MCF 10A (cell line): ENCODE results near the gene BOLA3. TPM values are rescaled to one million over a fixed set of nuclear protein-coding genes. Genes with fewer than 3 reads are reported as not detected.
A peak's percentile ranks its signal among the peaks of the same experiment; 100 is the strongest.

Source experiments
- BruUV-seq: library from RNA; stranded (reverse); fragments of 400-500 nt; replicated peaks from 2 replicates; lab custom pipeline; 2021; lab: Mats Ljungman, UMichigan
- CTCF ChIA-PET: fragments of 300-600 bp; sonication (Branson Sonifier 250); formaldehyde crosslinking; extraction: SDS; loops from one replicate; lab custom pipeline; 2021; ENCODE audit warnings: antibody characterized with exemption, inconsistent platforms; lab: Yijun Ruan, JAX
- POLR2A ChIA-PET: fragments of 300-600, 350-650 bp; sonication (Branson Sonifier 250); formaldehyde crosslinking; extraction: SDS; loops from one replicate; lab custom pipeline; 2020; ENCODE audit warnings: antibody characterized with exemption, inconsistent platforms; lab: Yijun Ruan, JAX
- DNase-seq: peaks from one replicate; pipeline ENCODE4 v3.0.0-alpha.2; 2018; ENCODE audit not compliant: unreplicated experiment
- H3K27ac Mint-ChIP-seq: one replicate; pipeline ENCODE4 v1.8.0; 2022; ENCODE audit warnings: mild to moderate bottlenecking, low read depth, mixed read lengths; ENCODE audit not compliant: unreplicated experiment
- H3K27me3 Mint-ChIP-seq: one replicate; pipeline ENCODE4 v1.8.0; 2022; ENCODE audit warnings: mixed read lengths; ENCODE audit not compliant: insufficient read depth, unreplicated experiment
- H3K36me3 Mint-ChIP-seq: one replicate; pipeline ENCODE4 v1.8.0; 2022; ENCODE audit warnings: mild to moderate bottlenecking, moderate library complexity, mixed read lengths; ENCODE audit not compliant: insufficient read depth, unreplicated experiment
- H3K4me1 Mint-ChIP-seq: one replicate; pipeline ENCODE4 v1.8.0; 2022; ENCODE audit warnings: mixed read lengths; ENCODE audit not compliant: insufficient read depth, unreplicated experiment
- H3K4me3 Mint-ChIP-seq: one replicate; pipeline ENCODE4 v1.8.0; 2022; ENCODE audit warnings: mild to moderate bottlenecking, moderate library complexity, mixed read lengths; ENCODE audit not compliant: unreplicated experiment
- H3K9me3 Mint-ChIP-seq: one replicate; pipeline ENCODE4 v1.8.0; 2022; ENCODE audit warnings: mixed read lengths; ENCODE audit not compliant: unreplicated experiment
- intact Hi-C: fragments of 100-400 bp; cut with micrococcal nuclease; formaldehyde crosslinking; loops from 2 replicates; pipeline ENCODE4 v1.14.1; 2022
- total RNA-seq: library from RNA; stranded (reverse); gene quantifications from 2 replicates; pipeline ENCODE4 v1.2.3, GENCODE V29; 2022
- TF ChIP-seq, protein P1 (sequence below): fragments of 200-600 bp; IDR thresholded peaks from one replicate; pipeline ENCODE4 v1.8.0; 2022; ENCODE audit warnings: antibody characterized with exemption, mild to moderate bottlenecking; ENCODE audit not compliant: unreplicated experiment

The BOLA3 gene
- total RNA-seq, 1 experiment from 2014 or later: 72.5 TPM

DNA sequence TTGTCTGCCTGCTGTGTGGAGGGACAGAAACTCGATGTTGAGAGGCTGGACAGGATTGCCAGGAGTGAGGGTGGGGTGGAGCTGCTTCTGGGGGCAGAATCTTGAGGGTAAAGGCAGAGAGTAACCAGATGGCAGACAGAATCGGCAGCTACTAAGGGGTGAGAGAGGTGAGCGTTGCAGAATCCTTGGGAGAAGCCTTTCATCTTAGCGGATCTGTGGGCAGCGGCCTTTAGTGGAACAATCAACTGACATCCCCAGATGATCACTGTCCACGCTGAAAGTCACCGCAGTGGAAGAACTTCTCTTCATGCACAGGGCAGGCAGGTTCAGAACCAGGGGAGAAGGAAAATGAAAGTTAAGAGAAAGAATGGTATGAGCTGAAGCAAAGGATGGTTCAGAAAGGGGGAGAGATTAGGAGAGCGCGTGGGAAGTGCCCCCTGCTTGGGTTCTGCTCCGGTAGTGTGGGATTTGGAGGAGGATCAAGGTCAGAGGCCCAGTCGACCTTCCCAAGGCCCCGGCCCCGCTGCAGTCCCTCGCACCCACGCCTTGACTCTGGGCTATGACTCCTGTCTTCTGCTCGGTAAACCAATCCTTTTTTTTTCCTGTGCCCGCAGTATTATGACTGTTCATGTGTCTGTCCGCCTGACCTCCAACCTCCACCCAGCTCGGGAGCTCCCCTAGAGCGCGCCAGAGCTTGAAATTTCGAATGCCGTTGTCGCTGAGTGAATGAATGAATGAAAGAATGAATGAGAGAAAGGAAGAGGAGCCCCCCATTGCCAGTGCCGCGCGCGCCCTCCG, 584 bp downstream of the BOLA3 start:
- DNase-seq: peak; percentile 27
- no peaks in the 10 kb centered on the region for H3K9me3 Mint-ChIP-seq
- BruUV-seq: TSS peak; percentile 29
- no peaks in the 10 kb centered on the region for H3K27me3 Mint-ChIP-seq
- H3K36me3 Mint-ChIP-seq: peaks cover 31% of the 10 kb centered on the region
- intact Hi-C loops: loop anchor here (2.0 kb wide), 2 partner anchors 208 to 322 kb away; no protein-coding TSS in a partner anchor
- ChIA-PET CTCF (interaction anchor here (0.6 to 8.3 kb wide), 26 partner anchors 9 to 709 kb away, joined by 3 to 137 read pairs (median 4); partner anchors contain the start of gene STAMBP), POLR2A (interaction anchor here (0.6 to 2.8 kb wide), 13 partner anchors 11 to 335 kb away, joined by 3 to 15 read pairs (median 3); partner anchors contain the start of genes MOB1A and STAMBP)
- TF ChIP-seq, protein P1, sequence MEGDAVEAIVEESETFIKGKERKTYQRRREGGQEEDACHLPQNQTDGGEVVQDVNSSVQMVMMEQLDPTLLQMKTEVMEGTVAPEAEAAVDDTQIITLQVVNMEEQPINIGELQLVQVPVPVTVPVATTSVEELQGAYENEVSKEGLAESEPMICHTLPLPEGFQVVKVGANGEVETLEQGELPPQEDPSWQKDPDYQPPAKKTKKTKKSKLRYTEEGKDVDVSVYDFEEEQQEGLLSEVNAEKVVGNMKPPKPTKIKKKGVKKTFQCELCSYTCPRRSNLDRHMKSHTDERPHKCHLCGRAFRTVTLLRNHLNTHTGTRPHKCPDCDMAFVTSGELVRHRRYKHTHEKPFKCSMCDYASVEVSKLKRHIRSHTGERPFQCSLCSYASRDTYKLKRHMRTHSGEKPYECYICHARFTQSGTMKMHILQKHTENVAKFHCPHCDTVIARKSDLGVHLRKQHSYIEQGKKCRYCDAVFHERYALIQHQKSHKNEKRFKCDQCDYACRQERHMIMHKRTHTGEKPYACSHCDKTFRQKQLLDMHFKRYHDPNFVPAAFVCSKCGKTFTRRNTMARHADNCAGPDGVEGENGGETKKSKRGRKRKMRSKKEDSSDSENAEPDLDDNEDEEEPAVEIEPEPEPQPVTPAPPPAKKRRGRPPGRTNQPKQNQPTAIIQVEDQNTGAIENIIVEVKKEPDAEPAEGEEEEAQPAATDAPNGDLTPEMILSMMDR: no peak
- no peaks in the 10 kb centered on the region for H3K4me1 Mint-ChIP-seq
- no peak overlapping the region for H3K4me3 Mint-ChIP-seq
- no peak overlapping the region for H3K27ac Mint-ChIP-seq

DNA sequence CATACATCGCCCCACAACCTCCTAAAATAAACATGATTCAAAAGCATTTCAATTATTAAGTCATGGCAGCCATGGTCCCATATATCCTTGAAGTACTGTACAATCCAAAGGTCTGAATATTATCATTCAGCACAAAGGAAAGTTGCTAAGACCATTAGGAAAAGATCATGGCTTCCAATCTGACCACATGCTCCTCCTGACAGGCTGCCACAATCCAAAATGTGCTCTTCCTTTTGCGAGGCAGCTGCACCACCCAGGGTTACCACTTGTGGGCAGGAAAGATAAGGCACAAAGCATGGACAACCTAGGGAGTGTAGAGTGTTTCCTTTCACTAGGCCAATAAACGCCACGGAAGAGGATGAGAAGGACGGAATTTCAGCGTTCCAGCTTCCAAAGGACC, 5.4 kb downstream of the BOLA3 start:
- ChIA-PET CTCF (interaction anchor here (0.9 kb wide), 1 partner anchor 21 kb away, joined by 3 read pairs; no protein-coding TSS in a partner anchor), POLR2A (no interaction called here)
- peaks cover 6% of the 10 kb centered on the region for H3K4me1 Mint-ChIP-seq
- no peaks in the 10 kb centered on the region for H3K27me3 Mint-ChIP-seq
- H3K36me3 Mint-ChIP-seq: peaks cover 26% of the 10 kb centered on the region
- H3K4me3 Mint-ChIP-seq: no peak overlapping the region
- peak; percentile 12 for DNase-seq
- H3K9me3 Mint-ChIP-seq: no peaks in the 10 kb centered on the region
- intact Hi-C loops: no loop called here
- no peak overlapping the region for H3K27ac Mint-ChIP-seq
- TF ChIP-seq, protein P1: no peak
- no TSS peak for BruUV-seq

DNA sequence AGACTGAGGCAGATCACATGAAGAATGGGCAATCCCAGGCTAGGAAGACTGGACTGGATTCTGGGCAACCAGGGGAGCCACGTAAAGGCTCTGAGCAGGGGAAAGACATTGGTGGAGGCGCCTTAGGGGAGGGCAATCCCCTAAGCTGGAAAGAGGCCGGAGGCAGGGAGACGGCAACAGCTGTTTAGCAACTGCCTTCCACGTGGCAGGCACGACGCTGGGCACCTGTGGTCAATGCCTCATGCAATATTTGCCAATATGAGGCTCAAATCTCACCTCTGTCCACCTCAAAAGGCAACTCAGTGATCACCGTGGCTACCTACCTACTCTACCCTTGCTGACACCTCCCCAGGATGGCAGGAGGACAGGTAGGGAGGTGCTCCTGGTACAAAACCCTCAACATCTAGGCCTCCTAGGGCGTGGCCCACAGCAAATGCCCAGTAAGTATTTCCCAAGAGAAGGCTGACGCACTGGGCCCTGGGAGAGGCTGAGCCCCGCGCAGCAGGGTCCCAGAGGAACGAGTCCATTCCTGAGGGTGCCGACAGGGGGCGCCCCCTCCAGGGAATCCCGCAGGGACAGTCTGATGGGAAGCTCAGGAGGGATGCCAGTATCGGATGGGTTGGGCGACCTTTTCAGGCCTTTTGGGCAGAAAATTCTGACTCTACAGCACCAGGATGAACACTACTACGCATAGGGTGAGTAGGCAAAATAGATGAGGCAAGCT, 8.9 kb downstream of the BOLA3 start:
- ChIA-PET CTCF (interaction anchor here (2.3 to 2.7 kb wide), 2 partner anchors 9 to 12 kb away, joined by 16 read pairs; partner anchors contain the start of gene BOLA3), POLR2A (no interaction called here)
- TF ChIP-seq, protein P1: no peak
- no TSS peak for BruUV-seq
- no peak for DNase-seq
- H3K36me3 Mint-ChIP-seq: peaks cover 37% of the 10 kb centered on the region
- no peak overlapping the region for H3K4me3 Mint-ChIP-seq
- H3K9me3 Mint-ChIP-seq: no peaks in the 10 kb centered on the region
- no peaks in the 10 kb centered on the region for H3K27me3 Mint-ChIP-seq
- no peak overlapping the region for H3K27ac Mint-ChIP-seq
- H3K4me1 Mint-ChIP-seq: peaks cover 6% of the 10 kb centered on the region
- intact Hi-C loops: no loop called here
